GM12891 (cell line): ENCODE measurements around the gene APCDD1.

Source experiments
- PAX5 ChIP-seq: IDR thresholded peaks from 2 replicates; pipeline ENCODE4 v1.6.1; 2011; ENCODE audit warnings: low read length, moderate library complexity, mild to moderate bottlenecking; ENCODE audit not compliant: insufficient read depth, severe bottlenecking
- POLR2A ChIP-seq: IDR thresholded peaks from 2 replicates; pipeline ENCODE4 v1.6.1; 2011; ENCODE audit warnings: low read depth, low read length, control low read depth
- POLR2AphosphoS5 ChIP-seq: IDR thresholded peaks from 2 replicates; pipeline ENCODE4 v1.6.1; 2011; ENCODE audit warnings: low read depth, low read length, control low read depth
- POU2F2 ChIP-seq: IDR thresholded peaks from 2 replicates; pipeline ENCODE4 v1.6.1; 2011; ENCODE audit warnings: low read depth, mild to moderate bottlenecking, control low read depth, low read length, moderate library complexity
- SPI1 ChIP-seq: IDR thresholded peaks from 2 replicates; pipeline ENCODE4 v1.6.1; 2011; ENCODE audit warnings: low read depth, low read length, control low read depth
- TAF1 ChIP-seq: IDR thresholded peaks from 2 replicates; pipeline ENCODE4 v1.6.1; 2011; ENCODE audit warnings: low read depth, low read length, control low read depth

GRCh38 chr18:10477863-10478260, 23.4 kb downstream of the APCDD1 start:
- TF ChIP-seq TAF1: no peak
- no peak for TF ChIP-seq POLR2A
- no peak for TF ChIP-seq POLR2AphosphoS5
- no peak for TF ChIP-seq SPI1
- no peak for TF ChIP-seq PAX5
- TF ChIP-seq POU2F2: no peak
